Activated naive CD8-positive, alpha-beta T cell treated with anti-CD3 and anti-CD28 coated beads for 36 hours (primary cell): Measurements from ENCODE around the gene LDLRAD4. TPM values are rescaled to one million over a fixed set of nuclear protein-coding genes. Genes with fewer than 3 reads are reported as not detected.
A peak's percentile ranks its signal among the peaks of the same experiment; 100 is the strongest.
"Not testable (repeated sequence)": the region's sequence is repeated elsewhere in the genome, so short reads cannot be mapped to it uniquely, and the experiment has no call there.

Experiments used
- DNase-seq: peaks from one replicate; pipeline ENCODE4 v3.0.0; 2021
- H3K27ac Mint-ChIP-seq: one replicate; pipeline ENCODE4 v1.8.0; 2022; ENCODE audit warnings: mild to moderate bottlenecking, moderate library complexity, mixed read lengths
- H3K27me3 Mint-ChIP-seq: one replicate; pipeline ENCODE4 v1.8.0; 2022; ENCODE audit warnings: mild to moderate bottlenecking, mixed read lengths
- H3K36me3 Mint-ChIP-seq: one replicate; pipeline ENCODE4 v1.8.0; 2021; ENCODE audit warnings: mild to moderate bottlenecking, mixed read lengths
- H3K4me1 Mint-ChIP-seq: one replicate; pipeline ENCODE4 v1.8.0; 2021; ENCODE audit warnings: mixed read lengths
- H3K4me3 Mint-ChIP-seq: one replicate; pipeline ENCODE4 v1.8.0; 2022; ENCODE audit warnings: mild to moderate bottlenecking, moderate library complexity, mixed read lengths
- H3K9me3 Mint-ChIP-seq: one replicate; pipeline ENCODE4 v1.8.0; 2022; ENCODE audit warnings: mixed read lengths
- total RNA-seq, 2 experiments: library from RNA; stranded (reverse); gene quantifications; one replicate each; pipeline ENCODE4 v1.2.3, GENCODE V29; 2021

Gene LDLRAD4
- total RNA-seq, 2 experiments from 2014 or later: 27.4 to 27.5 TPM

DNA sequence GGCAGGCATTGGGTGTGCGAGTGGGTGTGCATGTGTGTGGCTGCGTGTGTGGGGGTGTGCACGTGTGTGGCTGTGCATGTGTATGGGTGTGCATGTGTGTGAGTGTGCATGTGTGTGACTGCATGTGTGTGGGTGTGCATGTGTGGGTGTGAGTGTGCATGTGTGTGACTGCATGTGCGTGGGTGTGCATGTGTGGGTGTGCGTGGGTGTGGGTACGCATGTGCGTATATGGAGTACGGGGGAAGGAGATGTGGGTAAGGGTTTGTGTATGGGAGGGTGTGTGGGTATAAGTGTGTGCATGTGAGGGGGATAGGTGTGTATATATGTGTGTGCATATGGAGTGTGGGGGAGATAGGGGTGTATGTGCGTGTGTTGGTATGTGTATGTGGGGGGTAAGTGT lies 371.4 kb downstream of the LDLRAD4 start:
- H3K27me3 Mint-ChIP-seq: no peaks in the 10 kb centered on the region
- DNase-seq: no peak
- H3K4me1 Mint-ChIP-seq: peaks cover 69% of the 10 kb centered on the region
- H3K36me3 Mint-ChIP-seq: peaks cover 37% of the 10 kb centered on the region
- no peak overlapping the region for H3K27ac Mint-ChIP-seq
- no peak overlapping the region for H3K4me3 Mint-ChIP-seq
- peaks cover 4% of the 10 kb centered on the region for H3K9me3 Mint-ChIP-seq

DNA sequence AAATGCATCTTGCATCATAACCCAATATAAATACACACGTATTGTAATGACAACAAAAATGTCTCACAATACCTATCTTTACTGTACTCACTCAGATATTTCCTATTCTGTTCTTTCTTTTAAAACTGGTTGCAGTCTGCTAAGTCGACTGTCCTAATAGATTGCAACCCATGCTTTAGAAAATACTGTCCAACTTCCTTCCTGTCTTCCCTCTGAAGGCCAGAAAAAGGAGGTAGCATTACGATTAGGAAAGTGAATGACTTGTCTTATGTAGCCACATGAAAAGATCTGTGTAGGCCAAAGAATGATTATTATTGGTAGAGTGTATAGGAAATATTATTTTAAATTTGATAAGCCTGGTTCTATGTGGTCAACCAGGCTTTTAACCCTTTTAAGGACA lies 373.7 kb downstream of the LDLRAD4 start:
- no peak for DNase-seq
- Mint-ChIP-seq H3K4me3 (no peak overlapping the region), H3K9me3 (peaks cover 25% of the 10 kb centered on the region), H3K27ac (peak overlapping the region; percentile 31), H3K4me1 (peaks cover 50% of the 10 kb centered on the region), H3K36me3 (peaks cover 51% of the 10 kb centered on the region), H3K27me3 (no peaks in the 10 kb centered on the region)

GRCh38 chr18:13594551-13594950 lies 376.0 kb downstream of the LDLRAD4 start:
- Mint-ChIP-seq H3K4me3 (no peak overlapping the region), H3K9me3 (peaks cover 41% of the 10 kb centered on the region), H3K36me3 (peaks cover 59% of the 10 kb centered on the region), H3K27ac (no peak overlapping the region), H3K4me1 (peaks cover 40% of the 10 kb centered on the region), H3K27me3 (no peaks in the 10 kb centered on the region)
- DNase-seq: no peak

- H3K4me3 Mint-ChIP-seq: no peak overlapping the region
- peaks cover 64% of the 10 kb centered on the region for H3K36me3 Mint-ChIP-seq
These were observed 378.5 kb downstream of the LDLRAD4 start for GRCh38 chr18:13597068-13597467.

DNA sequence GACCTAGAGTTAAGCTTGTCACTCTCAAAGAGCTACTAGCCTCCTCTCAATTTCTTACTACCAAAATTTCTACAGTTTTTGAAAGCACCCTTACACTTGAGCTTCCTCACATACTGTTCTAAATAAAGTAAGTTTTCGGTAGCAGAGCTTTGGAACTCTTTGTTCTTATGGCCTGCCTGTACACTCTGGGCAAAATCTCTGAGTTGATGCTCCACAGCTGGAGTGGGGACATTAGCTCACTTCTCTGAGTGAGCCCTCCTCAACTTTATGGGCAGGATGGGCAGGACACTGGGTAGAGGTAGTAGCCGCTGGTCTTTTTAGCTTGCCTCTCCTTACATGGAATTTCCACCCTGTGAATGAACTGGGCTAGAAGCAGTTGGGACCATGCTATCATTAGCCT lies 380.0 kb downstream of the LDLRAD4 start:
- no peak overlapping the region for H3K4me3 Mint-ChIP-seq
- peaks cover 41% of the 10 kb centered on the region for H3K9me3 Mint-ChIP-seq
- H3K36me3 Mint-ChIP-seq: peaks cover 60% of the 10 kb centered on the region
- peaks cover 14% of the 10 kb centered on the region for H3K4me1 Mint-ChIP-seq
- DNase-seq: no peak
- no peak overlapping the region for H3K27ac Mint-ChIP-seq
- H3K27me3 Mint-ChIP-seq: no peaks in the 10 kb centered on the region

More at GRCh38 chr18:13597068-13597467, 378.5 kb downstream of the LDLRAD4 start:
- no peak for DNase-seq
- Mint-ChIP-seq H3K27me3 (no peaks in the 10 kb centered on the region), H3K4me1 (peaks cover 18% of the 10 kb centered on the region), H3K9me3 (peaks cover 41% of the 10 kb centered on the region), H3K27ac (no peak overlapping the region)

GRCh38 chr18:13599031-13599430 lies 380.5 kb downstream of the LDLRAD4 start:
- DNase-seq: no peak
- Mint-ChIP-seq H3K4me3 (no peak overlapping the region), H3K9me3 (peaks cover 39% of the 10 kb centered on the region), H3K36me3 (peaks cover 56% of the 10 kb centered on the region), H3K27me3 (no peaks in the 10 kb centered on the region), H3K27ac (no peak overlapping the region), H3K4me1 (peaks cover 14% of the 10 kb centered on the region)

DNA sequence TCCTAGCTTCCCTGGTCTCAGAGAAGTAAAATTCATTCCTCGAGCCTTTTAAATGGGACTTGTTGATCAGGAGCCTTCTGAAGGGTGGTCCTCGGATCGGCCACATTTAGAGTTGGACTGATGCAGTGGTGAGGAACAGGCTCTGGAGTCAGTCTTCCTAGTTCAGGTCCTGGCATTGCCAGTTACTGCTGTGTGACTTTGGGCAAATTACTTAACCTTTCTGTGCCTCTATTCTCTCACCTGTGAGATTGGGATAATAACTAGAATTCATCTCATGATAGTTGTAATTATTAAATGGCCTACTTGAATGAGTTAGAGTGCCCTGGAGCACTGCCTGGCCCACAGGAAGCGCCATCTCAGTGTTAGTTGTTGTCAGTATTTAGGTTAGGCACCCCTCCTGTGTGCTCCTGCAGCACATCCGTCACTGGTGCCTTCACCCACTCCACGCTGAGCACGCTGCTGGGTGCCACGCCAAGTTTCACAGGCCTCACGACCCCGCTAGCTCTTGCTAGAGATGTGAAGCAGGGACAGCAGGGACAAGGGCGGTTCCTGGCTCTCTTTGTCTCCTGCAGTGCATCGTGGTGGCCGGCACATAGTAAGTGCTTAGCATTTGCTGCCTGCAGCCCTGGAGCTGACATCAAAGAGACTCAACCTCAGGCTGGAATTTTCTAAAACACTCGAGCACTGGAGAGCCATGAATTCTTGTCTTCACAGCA lies 384.9 kb downstream of the LDLRAD4 start:
- no peak overlapping the region for H3K4me3 Mint-ChIP-seq
- H3K9me3 Mint-ChIP-seq: peaks cover 12% of the 10 kb centered on the region
- H3K36me3 Mint-ChIP-seq: peaks cover 26% of the 10 kb centered on the region
- DNase-seq: no peak
- no peaks in the 10 kb centered on the region for H3K27me3 Mint-ChIP-seq
- H3K4me1 Mint-ChIP-seq: peaks cover 10% of the 10 kb centered on the region
- H3K27ac Mint-ChIP-seq: no peak overlapping the region

GRCh38 chr18:13604786-13605185 lies 386.2 kb downstream of the LDLRAD4 start:
- Mint-ChIP-seq H3K4me1 (peaks cover 23% of the 10 kb centered on the region), H3K4me3 (no peak overlapping the region), H3K36me3 (peaks cover 20% of the 10 kb centered on the region), H3K27me3 (no peaks in the 10 kb centered on the region), H3K9me3 (peaks cover 6% of the 10 kb centered on the region), H3K27ac (no peak overlapping the region)
- no peak for DNase-seq

- Mint-ChIP-seq H3K9me3 (peaks cover 6% of the 10 kb centered on the region), H3K4me3 (no peak overlapping the region), H3K27me3 (no peaks in the 10 kb centered on the region), H3K4me1 (peaks cover 23% of the 10 kb centered on the region), H3K27ac (no peak overlapping the region), H3K36me3 (peaks cover 20% of the 10 kb centered on the region)
- no peak for DNase-seq
These were observed 386.9 kb downstream of the LDLRAD4 start for GRCh38 chr18:13605477-13605876.

DNA sequence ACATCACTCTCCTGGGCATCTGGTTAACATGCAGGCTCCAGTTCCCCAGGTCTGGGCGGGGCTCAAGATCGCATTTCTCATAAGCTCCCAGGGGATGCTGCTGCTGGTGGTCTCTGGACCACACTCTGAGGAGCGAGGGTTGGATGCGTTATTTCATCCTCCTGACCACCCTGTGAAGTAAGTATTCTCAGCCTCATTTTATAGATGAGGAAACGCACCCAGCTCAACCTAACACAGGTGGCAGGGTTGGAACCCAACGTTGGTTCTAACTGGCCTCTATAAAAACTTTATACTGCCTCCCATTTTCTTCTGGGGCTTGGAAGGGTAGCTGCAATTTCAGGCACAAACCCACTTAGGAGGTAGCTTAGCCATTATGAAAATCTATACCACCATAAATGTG lies 387.3 kb downstream of the LDLRAD4 start:
- Mint-ChIP-seq H3K27ac (no peak overlapping the region), H3K4me1 (peaks cover 26% of the 10 kb centered on the region), H3K4me3 (no peak overlapping the region), H3K36me3 (peaks cover 20% of the 10 kb centered on the region), H3K9me3 (peaks cover 6% of the 10 kb centered on the region), H3K27me3 (no peaks in the 10 kb centered on the region)
- DNase-seq: no peak

GRCh38 chr18:13606604-13607254 lies 388.2 kb downstream of the LDLRAD4 start:
- Mint-ChIP-seq H3K4me1 (peaks cover 33% of the 10 kb centered on the region), H3K27ac (no peak overlapping the region), H3K36me3 (peaks cover 11% of the 10 kb centered on the region), H3K4me3 (no peak overlapping the region), H3K9me3 (peaks cover 6% of the 10 kb centered on the region), H3K27me3 (no peaks in the 10 kb centered on the region)
- no peak for DNase-seq

DNA sequence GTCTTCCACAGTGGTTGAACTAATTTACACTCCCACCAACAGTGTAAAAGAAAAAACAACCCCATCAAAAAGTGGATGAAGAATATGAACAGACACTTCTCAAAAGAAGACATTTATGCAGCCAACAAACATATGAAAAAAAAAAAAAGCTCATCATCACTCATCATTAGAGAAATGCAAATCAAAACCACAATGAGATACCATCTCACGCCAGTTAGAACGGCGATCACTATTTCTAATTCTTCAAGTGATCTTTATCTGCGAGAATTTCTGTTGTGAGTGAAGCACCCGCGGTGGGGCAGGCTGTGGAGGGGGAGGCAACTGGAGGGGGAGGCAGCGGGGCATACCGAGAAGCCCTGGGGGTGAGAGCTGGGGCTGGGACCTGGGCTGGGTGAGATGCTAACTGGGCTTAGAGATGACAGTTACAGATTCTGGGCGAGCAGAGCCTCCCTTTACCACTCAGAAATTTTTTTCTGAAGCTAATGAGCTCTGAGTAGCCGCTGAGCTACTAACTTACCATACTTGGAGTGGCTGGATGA lies 389.5 kb downstream of the LDLRAD4 start:
- not testable (repeated sequence) for H3K4me3 Mint-ChIP-seq, H3K9me3 Mint-ChIP-seq, H3K36me3 Mint-ChIP-seq, H3K27me3 Mint-ChIP-seq
- Mint-ChIP-seq H3K4me1 (peaks cover 47% of the 10 kb centered on the region), H3K27ac (peak overlapping the region; percentile 40)
- DNase-seq: peak; percentile 38

GRCh38 chr18:13608791-13609532 lies 390.4 kb downstream of the LDLRAD4 start:
- Mint-ChIP-seq H3K27ac (peak overlapping the region; percentile 72), H3K4me1 (peaks cover 55% of the 10 kb centered on the region), H3K27me3 (no peaks in the 10 kb centered on the region), H3K4me3 (peak overlapping the region; percentile 47), H3K36me3 (peaks cover 8% of the 10 kb centered on the region), H3K9me3 (peaks cover 6% of the 10 kb centered on the region)
- peak; percentile 38 for DNase-seq

GRCh38 chr18:13610555-13611141 lies 392.1 kb downstream of the LDLRAD4 start:
- peaks cover 6% of the 10 kb centered on the region for H3K9me3 Mint-ChIP-seq
- no peak for DNase-seq
- H3K4me1 Mint-ChIP-seq: peaks cover 72% of the 10 kb centered on the region
- peak overlapping the region; percentile 97 for H3K27ac Mint-ChIP-seq
- H3K36me3 Mint-ChIP-seq: peaks cover 16% of the 10 kb centered on the region
- peak overlapping the region; percentile 84 for H3K4me3 Mint-ChIP-seq
- H3K27me3 Mint-ChIP-seq: no peaks in the 10 kb centered on the region

GRCh38 chr18:13611142-13611600 lies 392.6 kb downstream of the LDLRAD4 start:
- peak; percentile 42 for DNase-seq
- H3K27me3 Mint-ChIP-seq: no peaks in the 10 kb centered on the region
- peak overlapping the region; percentile 84 for H3K4me3 Mint-ChIP-seq
- H3K9me3 Mint-ChIP-seq: peaks cover 6% of the 10 kb centered on the region
- peak overlapping the region; percentile 97 for H3K27ac Mint-ChIP-seq
- peaks cover 16% of the 10 kb centered on the region for H3K36me3 Mint-ChIP-seq
- H3K4me1 Mint-ChIP-seq: peaks cover 78% of the 10 kb centered on the region
